Eye (tissue), 1 donor: ENCODE measurements around the gene FCGBP.
"Not testable (repeated sequence)": the region's sequence is repeated elsewhere in the genome, so short reads cannot be mapped to it uniquely, and the experiment has no call there.

Experiments
- DNase-seq: peaks from one replicate; pipeline ENCODE4 v3.0.0-alpha.2; 2015

Gene FCGBP

DNA sequence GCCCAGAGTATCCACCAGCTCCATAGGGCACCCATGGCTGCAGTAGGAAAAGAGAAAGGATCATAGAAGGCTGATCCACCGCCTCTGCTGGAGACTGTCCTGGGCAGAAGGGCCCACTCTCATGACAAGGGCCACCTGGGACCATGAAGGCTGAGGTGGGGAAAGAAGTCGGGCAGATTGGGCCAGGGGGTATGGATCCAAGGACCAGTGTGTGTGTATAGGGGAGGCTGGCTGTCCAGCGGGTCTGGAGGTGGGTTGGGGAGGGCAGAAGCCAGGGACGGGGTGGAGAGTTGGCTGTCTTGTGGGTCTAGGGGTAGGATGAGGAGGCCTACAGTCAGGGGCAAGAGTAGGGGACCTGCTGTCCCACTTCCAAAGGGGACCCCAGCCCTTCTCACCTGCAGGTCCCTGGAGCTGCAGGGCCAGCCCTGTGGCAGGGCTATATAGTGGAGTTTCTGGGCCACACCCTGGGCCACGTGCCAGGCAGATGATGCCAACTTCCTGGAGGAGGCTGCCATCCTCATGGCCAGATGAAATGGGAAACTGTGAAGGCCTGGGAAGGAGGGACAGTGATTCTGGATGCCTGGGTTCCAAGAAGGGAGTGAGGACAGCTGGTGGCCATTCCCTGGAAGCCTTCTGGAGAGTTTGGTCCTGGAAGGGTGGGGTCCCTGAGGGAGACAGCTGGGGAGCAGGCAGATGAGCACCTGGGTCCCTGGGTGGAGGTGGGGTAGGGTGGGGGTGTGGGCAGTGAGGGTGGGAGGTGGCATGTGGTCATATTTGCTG is at the start of gene FCGBP:
Gene FCGBP, minus strand, starts transcription at position 51 of the 780 bp plus-strand sequence.
- no peak for DNase-seq

DNA sequence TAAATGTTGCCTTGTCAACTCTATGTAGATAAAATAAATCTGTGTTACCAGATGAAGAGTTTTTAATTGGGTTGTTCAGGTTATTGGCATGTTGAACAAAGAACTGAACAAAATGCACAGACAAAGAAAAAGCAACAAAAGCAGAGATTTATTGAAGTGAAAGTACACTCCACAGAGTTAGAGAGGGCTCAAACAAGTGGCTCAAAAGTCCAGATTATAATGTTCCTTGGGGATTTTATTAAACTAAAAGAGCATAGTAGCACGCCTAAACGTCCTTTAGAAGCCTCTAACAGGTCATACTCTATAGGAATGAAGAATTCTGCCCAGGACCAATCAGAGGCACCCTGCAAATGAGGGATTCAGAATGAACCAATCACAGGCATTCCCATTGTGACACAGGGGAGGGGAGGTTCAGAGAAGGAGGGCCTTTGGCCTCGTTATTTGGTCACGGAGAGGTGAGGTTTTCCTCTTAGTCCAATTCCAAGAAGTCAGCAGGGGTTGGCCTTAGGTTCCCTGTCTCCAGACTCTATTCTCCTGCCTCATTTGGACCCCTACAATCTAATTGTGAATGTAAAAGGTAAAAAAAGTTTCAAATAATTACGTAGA is 49.4 kb upstream of the FCGBP start:
- no peak for DNase-seq

DNA sequence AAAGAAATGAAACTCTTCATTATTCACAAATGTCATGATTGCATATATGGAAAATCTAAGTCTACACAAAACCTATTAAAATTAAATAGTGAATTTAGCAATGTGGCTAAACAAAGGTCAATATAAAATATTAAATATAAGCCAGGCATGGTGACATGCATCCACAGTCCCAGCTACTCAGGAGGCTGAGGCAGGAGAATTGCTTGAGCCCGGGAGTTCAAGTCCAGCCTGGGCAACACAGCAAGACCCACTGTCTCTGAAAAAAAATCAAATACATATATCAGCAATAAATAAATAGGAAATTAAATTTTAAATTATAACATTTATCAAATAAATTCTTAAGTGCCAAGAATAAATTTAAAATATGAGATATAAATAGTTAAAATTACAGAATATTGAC is 48.4 kb upstream of the FCGBP start:
- no peak for DNase-seq

DNA sequence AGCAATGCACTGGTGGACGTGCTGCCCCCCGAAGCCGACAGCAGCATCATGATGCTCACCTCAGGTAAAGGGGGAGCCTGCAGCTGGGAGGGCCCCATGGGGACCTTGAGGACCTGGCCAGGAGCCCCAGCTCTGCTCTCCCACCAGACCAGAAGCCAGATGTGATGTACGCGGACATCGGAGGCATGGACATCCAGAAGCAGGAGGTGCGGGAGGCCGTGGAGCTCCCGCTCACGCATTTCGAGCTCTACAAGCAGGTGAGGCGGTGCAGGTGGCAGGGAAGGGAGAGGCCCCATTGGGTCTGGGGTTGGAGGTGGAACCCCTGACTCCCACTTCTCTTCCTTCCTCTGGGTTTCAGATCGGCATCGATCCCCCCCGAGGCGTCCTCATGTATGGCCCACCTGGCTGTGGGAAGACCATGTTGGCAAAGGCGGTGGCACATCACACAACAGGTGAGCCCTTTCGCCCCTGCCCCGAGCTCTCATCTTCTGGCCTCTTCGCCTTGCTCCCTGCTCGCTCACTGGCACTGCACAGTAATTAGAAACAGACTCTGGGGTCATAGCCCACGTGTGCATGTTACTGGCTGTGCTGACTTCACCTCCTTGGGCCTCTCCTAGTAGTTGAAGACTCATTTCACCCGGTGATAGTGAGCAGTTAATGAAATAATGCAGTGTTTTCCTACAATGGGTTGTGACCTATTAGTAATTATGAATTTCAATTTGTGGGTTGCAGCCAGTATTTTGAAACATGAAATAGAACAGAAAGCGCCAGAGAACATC is 40.1 kb upstream of the FCGBP start:
- no peak for DNase-seq

DNA sequence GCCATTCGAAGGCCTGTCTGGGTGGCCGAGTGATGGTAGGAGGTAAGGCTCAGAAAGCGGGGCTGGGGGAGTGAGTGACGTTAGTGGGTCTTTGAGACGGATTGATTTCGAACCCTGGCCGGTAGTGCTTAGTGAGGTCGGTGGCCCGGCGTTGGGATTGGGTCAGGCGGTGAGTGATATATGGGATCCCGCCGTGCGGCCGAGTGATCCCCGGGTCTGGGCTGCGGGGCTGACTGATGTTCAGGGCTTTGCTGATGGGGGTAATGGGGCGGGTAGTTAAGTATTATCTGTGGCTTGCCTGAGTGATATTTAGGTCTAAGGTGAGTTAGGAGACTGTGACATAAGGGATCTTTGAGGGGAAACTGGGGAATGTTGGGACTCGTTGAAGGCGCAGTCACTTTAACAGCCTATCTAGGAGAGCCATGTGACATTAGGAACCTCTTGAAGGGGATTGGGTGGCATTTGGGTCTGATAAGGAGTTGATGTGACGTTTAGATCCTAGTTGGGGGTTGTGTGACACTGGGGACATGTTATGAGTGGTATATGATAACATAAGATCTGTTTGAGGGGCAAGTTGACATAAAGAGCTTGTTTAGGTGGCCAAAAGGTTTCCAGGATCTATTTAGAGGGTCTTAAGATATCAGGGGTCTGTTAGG is 37.1 kb upstream of the FCGBP start:
- DNase-seq = no peak

DNA sequence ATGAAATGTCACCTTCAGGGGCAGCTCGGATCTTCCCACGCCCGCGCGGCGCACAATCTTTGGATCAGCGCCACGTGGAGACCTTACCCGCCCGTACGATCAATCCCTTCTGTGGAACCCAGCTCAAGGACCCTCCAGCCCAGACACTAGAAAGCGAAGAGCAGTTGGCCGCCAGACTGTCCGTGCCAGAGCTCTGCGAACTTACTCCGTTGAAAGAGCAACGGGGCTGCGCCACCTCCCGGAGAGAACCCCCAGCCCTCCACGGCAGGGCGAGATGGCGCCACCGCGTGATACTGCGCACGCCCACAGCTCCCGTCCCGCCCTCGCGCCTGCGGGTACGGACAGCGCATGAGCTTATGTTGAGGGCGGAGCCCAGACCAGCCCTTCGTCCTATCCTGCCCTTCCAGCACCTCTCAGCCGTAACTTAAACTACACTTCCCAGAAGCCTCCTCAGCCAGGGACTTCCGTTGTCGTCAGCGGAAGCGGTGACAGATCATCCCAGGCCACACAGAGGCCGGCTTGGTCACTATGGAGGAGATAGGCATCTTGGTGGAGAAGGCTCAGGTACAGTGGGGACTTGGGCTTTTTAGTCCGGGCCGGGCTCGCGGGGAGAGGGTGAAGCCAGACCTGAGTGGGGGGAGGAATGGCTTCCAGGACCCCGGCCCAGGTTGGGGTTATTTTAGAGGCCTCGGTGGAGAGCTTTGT is 36.4 kb upstream of the FCGBP start, which contains the start of gene PSMC4:
Gene PSMC4, plus strand, starts transcription at position 491 of the 705 bp plus-strand sequence. Its CDS starts 38 bp downstream, at position 529.
- peak; percentile 99 for DNase-seq

DNA sequence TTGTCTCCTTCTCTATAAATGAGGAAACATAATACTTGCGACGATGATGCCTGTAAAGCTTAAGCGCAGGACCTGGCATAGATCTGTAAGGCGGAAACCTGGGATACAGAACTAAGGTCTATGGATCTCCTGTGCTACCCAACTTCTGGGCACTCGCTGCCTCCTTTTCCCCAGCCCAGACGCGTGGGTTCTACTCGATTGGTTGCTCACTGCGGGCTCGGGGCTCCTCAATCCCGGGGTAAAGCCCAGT is 35.9 kb upstream of the FCGBP start:
- DNase-seq = no peak

DNA sequence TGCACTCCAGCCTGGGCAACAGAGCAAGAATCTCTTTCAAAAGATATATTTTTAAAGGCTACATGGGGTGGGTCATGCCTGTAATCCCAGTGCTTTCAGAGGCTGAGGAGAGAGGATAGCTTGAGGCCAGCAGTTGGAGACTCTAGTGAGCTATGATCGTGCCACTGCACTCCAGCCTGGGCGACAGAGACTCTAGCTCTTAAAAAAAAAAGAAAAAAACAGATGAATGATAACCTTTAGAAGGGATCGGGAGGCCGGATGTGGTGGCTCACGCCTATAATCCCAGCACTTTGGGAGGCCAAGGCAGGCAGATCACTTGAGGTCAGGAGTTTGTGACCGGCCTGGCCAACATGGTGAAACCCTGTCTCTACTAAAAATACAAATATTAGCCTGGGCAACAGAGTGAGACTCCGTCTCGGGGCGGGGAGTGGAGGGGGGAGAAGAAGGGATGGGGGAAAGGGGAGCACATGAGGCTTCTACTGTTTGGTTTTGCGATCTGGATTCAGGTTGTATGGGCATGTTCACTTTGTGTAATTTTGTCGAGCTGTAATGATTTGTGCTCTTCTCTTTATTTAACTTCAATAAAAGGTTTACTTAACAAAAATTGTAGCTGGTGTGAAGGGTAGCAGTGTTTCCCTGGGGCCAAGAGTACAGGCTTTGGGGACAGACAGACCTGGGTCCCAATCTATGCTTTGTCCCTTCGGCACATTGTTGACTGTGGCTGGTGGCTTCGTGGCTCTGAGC is 35.4 kb upstream of the FCGBP start:
- no peak for DNase-seq

DNA sequence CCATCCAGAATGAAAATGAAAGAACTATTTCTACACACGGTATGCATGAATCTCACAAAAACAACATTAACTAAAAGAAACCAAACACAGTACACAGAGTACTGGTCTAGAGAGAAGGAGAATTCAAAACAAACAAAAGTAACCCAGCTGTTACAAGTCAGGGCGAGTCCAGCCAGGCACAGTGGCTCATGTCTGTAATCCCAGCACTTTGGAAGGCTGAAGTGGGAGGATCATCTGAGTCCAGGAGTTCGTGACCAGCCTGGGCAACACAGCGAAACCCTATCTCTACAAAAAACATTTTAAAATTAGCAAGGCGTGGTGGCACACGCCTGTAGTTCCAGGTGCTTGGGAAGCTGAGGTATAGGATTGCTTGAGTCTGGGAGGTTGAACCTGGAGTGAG is 34.8 kb upstream of the FCGBP start:
- DNase-seq = no peak

DNA sequence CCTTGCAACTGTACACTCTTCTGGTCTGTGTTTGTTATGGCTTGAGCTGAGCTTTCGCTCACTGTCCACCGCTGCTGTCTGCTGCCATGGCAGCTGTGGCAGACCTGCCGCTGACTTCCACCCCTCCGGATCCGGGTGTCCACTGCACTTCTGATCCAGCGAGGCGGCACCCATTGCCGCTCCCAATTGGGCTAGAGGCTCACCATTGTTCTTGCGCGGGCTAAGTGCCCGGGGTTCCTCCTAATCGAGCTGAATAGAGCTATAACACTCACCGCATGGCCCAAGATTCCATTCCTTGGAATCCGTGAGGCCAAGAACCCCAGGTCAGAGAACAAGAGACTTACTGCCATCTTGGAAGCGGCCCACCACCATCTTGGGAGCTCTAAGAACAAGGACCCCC is 34.4 kb upstream of the FCGBP start:
- no peak for DNase-seq

DNA sequence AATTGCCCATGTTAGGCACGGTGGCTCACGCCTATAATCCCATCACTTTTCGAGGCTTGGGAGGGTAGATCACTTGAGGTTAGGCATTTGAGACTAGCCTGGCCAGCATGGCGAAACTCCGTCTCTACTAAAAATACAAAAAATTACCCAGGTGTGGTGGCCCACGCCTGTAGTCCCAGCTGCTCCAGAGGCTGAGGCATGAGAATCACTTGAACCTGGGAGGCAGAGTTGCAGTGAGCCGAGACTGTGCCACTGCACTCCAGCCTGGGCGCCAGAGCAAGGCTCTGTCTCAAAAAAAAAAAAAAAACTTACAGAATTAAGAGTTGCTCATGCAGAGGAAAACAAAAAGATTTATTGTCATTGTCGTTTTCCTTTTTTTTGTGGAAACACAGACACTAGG is 33.1 kb upstream of the FCGBP start:
- no peak for DNase-seq

DNA sequence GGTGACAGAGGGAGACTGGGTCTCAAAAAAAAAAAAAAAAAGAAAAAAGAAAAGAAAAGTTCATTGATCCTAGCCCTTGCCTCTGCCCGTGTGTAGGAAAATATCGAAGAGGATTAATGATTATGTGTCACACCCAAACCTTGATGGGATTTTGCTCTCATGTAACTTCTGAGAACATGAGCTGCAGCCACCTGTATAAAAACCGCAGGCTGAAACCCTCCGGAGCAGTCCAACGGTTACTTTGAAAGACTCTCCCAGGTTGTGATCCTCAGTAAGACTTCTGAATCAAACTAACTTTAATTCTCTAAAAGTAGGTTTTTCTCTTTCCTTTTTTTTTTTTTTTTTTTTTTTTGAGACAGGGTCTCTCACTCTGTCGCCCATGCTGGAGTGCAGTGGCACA is 32.2 kb upstream of the FCGBP start:
- DNase-seq = no peak

DNA sequence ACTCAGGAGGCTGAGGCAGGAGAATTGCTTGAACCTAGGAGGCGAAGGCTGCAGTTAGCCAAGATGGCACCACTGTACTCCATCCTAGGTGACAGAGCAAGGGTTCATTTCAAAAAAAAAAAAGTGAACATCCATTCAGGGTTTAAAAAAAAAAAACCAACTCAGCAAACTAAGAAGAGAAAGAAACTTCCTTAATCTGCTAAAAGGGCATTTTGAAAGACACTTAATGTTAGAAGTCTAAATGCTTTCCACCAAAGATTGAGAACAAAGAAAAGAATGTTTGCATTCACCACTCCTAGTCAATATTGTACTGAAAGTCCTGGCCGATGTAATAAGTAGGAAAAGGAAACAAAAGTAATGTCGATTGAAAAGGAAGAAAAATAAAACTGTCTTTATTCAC is 29.5 kb upstream of the FCGBP start:
- no peak for DNase-seq

DNA sequence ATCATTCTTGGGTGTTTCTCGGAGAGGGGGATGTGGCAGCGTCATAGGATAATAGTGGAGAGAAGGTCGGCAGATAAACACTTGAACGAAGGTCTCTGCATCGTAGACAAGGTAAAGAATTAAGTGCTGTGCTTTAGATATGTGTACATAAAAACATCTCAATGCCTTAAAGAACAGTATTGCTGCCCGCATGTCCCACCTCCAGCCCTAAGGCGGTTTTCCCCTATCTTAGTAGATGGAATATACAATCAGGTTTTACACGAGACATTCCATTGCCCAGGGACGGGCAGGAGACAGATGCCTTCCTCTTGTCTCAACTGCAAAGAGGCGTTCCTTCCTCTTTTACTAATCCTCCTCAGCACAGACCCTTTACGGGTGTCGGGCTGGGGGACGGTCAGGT is 25.0 kb upstream of the FCGBP start:
- not testable (repeated sequence) for DNase-seq

DNA sequence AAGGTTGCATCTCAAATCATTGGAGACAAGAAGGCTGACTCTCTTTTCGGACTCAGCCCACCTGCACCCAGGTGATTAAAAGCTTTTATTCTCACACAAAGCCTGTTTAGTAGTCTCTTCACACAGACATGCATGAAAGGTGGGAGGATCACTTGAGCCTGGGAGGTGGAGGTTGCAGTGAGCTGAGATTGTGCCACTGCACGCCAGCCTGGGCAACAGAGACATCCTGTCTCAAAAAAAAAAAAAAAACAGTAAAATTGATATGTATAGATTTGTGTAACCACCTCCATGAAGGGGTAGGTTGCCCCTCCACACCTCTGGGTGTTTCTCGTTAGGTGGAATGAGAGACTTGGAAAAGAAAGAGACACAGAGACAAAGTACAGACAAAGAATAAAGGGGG is 24.5 kb upstream of the FCGBP start:
- not testable (repeated sequence) for DNase-seq

DNA sequence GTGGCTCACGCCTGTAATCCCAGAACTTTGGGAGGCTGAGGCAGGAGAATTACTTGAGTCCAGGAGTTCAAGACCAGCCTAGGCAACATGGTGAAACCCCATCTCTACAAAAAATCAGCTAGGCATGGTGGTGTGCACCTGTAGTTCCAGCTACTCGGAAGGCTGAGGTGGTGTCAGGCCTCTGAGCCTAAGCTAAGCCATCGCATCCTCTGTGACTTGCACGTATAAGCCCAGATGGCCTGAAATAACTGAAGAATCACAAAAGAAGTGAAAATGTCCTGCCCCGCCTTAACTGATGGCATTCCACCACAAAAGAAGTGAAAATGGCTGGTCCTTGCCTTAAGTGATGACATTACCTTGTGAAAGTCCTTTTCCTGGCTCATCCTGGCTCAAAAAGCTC is 23.5 kb upstream of the FCGBP start:
- not testable (repeated sequence) for DNase-seq

DNA sequence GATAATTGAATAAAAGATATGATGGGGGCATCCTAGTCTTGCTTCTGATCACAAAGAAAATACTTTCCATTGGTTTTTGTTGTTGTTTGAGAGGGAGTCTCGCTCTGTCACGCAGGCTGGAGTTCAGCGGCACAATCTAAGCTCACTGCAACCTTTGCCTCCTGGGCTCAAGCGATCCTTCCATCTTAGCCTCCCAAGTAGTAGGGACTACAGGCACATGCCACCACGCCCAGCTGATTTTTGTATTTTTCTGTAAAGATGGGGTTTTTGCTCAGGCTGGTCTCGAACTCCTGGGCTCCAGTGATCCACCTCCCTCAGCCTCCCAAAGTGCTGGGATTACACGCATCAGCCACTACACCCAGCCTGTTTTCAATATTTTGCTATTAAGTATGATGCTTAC is 19.5 kb upstream of the FCGBP start:
- DNase-seq = no peak

DNA sequence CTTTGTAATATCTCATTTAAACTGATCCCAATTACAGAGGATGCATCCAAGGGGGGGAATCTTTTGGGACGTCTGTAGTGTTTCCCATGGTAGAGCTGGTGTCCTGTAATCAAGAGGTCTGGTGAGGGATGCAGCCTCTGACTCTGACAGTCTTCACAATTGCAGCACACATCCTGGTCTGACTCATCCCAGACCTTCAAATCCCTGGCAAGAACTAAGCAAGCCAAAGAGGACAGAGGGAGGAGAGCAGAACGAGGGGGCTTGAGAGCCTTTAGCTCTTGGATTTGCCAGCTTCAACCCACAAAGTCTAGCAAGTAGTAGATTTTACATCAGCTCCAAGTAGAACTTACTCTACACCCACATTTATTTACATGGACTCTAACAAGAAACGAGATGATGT is 17.3 kb upstream of the FCGBP start:
- DNase-seq = no peak

DNA sequence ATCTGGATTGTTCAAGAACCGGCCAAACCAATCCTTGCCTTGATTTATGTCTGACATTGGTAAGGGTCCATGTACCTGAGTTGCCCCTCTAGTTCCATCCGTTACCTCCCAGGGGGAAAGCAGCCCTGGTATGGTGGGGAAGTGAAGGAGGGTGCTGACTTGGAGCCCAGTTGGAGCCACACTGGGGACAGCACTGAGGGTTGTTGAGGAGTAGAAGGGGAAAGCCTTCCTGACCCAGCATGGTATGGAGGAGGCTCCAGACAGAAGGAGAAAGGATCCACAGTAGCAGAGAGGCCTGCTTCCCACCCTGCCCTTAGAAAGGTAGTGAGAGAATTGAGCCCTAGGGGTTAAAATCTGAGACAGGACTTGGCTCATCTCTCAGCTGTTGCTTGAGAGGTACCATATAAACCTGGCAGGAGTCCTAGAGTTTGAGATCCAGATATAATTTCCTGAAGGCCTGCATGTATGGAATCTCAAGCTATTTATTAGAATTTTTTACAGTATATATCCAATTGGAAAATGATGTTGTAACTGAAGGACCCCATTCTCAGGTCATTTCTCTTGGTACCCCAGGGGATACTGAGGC is 16.7 kb upstream of the FCGBP start:
- no peak for DNase-seq

DNA sequence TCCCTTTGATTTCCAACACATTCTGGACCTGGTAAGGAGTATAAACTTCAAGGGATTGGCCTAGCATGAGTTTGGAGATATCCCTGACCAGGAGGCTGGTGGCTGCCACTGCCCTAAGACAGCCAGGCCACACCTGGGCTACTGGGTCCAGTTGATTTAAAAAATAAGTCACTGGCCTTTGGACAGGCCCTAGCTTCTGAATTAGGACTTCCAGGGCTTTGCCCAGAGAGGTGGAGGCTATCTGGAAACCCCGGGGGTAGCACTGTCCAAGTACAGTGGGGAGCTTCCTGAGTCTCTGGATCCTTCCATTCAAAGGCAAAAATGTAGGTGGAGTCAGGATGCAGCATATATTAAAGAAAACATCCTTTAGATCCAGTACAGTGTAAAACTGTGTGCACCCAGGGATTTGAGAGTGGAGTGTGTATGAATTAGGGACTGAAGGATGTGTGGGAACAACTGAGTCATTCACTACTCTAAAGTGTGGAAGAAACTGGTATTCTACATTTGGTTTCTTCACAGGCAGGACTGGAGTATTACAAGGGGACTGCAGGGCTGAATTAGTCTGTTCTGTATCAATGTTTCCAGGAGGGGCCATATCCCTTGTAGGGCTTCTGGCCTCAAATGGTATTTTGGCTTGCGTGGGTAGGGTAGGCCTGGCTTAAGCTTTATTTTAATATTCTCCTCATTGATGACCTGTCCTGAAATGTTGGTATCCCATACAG is 14.8 kb upstream of the FCGBP start:
- DNase-seq = no peak

DNA sequence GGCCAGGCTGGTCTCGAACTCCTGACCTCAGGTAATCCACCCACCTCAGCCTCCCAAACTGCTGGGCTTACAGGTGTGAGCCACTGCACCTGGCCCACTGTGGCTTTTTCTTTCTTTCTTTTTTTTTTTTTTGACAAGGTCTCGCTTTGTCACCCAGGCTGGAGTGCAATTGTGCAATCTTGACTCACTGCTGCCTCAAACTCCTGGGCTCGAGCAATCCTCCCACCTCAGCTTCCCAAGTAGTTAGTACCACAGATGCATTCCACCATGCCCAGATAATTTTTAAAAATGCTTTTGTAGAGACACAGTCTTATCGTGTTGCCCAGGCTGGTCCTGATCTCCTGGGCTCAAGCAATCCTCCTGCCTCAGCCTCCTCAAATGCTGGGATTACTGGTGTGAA is 12.1 kb upstream of the FCGBP start:
- DNase-seq = no peak
